ENCODE data around the gene CORO2A.

GRCh38 chr9:98101416-98101815 lies 91.0 kb downstream of the CORO2A start:
- TF ChIP-seq, protein P1, sequence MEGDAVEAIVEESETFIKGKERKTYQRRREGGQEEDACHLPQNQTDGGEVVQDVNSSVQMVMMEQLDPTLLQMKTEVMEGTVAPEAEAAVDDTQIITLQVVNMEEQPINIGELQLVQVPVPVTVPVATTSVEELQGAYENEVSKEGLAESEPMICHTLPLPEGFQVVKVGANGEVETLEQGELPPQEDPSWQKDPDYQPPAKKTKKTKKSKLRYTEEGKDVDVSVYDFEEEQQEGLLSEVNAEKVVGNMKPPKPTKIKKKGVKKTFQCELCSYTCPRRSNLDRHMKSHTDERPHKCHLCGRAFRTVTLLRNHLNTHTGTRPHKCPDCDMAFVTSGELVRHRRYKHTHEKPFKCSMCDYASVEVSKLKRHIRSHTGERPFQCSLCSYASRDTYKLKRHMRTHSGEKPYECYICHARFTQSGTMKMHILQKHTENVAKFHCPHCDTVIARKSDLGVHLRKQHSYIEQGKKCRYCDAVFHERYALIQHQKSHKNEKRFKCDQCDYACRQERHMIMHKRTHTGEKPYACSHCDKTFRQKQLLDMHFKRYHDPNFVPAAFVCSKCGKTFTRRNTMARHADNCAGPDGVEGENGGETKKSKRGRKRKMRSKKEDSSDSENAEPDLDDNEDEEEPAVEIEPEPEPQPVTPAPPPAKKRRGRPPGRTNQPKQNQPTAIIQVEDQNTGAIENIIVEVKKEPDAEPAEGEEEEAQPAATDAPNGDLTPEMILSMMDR (IDR thresholded peaks at IDR 0.05) = no peak
- no peak for TF ChIP-seq POLR2A (IDR thresholded peaks at IDR 0.05)
